ENCODE data around the gene CX3CL1.

DNA sequence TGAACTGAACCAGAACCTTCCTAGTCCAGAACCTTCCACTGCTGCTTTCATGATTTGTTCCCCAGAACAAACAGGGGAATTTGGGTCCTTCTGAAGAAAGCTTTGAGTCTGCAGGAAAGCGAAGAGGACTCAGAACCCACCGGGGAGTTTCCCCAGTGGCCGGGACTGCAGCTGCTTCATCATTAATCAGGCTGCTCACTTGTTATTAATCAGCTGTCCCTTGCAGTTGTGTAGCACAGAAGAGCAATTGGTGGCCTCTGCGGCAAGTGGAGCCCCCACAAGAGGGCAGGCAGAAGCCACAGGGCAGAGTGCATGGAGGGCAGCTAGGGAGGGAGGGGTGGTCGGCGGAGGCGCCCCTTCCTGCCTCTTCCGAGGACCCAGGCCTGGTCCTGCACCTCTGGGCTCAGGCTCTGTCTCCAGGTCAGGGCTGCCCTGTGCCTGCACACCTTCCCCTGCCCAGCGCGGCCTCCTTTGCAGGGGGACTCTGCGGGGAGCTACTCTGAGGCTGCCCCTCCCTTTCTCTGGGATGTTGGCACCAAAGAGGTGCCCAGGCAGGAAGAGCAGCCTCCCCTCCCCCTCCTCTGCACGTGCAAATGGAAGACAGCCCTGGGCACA is 39.2 kb downstream of the CX3CL1 start:
- TF ChIP-seq, protein P1, sequence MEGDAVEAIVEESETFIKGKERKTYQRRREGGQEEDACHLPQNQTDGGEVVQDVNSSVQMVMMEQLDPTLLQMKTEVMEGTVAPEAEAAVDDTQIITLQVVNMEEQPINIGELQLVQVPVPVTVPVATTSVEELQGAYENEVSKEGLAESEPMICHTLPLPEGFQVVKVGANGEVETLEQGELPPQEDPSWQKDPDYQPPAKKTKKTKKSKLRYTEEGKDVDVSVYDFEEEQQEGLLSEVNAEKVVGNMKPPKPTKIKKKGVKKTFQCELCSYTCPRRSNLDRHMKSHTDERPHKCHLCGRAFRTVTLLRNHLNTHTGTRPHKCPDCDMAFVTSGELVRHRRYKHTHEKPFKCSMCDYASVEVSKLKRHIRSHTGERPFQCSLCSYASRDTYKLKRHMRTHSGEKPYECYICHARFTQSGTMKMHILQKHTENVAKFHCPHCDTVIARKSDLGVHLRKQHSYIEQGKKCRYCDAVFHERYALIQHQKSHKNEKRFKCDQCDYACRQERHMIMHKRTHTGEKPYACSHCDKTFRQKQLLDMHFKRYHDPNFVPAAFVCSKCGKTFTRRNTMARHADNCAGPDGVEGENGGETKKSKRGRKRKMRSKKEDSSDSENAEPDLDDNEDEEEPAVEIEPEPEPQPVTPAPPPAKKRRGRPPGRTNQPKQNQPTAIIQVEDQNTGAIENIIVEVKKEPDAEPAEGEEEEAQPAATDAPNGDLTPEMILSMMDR (IDR thresholded peaks at IDR 0.05), result no peak
- TF ChIP-seq POLR2A (IDR thresholded peaks at IDR 0.05) (no peak), POLR2AphosphoS5 (IDR thresholded peaks at IDR 0.05) (no peak)
